Measurements from ENCODE around the gene VN1R2.
"Not testable (repeated sequence)": the region's sequence is repeated elsewhere in the genome, so short reads cannot be mapped to it uniquely, and the experiment has no call there.

The VN1R2 gene

GRCh38 chr19:53254411-53255341 lies 3.4 kb upstream of the VN1R2 start, which contains the start of gene ZNF677:
ZNF677 (minus strand) TSS chr19:53254873; CDS start chr19:53251550, 3,323 bp downstream.
- TF ChIP-seq, protein P1, sequence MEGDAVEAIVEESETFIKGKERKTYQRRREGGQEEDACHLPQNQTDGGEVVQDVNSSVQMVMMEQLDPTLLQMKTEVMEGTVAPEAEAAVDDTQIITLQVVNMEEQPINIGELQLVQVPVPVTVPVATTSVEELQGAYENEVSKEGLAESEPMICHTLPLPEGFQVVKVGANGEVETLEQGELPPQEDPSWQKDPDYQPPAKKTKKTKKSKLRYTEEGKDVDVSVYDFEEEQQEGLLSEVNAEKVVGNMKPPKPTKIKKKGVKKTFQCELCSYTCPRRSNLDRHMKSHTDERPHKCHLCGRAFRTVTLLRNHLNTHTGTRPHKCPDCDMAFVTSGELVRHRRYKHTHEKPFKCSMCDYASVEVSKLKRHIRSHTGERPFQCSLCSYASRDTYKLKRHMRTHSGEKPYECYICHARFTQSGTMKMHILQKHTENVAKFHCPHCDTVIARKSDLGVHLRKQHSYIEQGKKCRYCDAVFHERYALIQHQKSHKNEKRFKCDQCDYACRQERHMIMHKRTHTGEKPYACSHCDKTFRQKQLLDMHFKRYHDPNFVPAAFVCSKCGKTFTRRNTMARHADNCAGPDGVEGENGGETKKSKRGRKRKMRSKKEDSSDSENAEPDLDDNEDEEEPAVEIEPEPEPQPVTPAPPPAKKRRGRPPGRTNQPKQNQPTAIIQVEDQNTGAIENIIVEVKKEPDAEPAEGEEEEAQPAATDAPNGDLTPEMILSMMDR (IDR thresholded peaks at IDR 0.05; ENCODE audit: low read depth, low read length, missing control alignments) = no peak
- peak; percentile 16 for DNase-seq (ENCODE audit: low read depth)
- peak within 1 kb of the TSS; percentile 68 for H3K4me3 ChIP-seq (ENCODE audit: low read depth, low read length)
- in situ Hi-C loops (cut with HindIII; ENCODE audit: low sequenced_read_pairs) = no loop called here

GRCh38 chr19:53267623-53268022 lies 9.5 kb downstream of the VN1R2 start, which contains the start of gene VN1R4:
VN1R4 (minus strand) TSS chr19:53267723; CDS start chr19:53267665, 58 bp downstream.
- DNase-seq (ENCODE audit: low read depth); H3K4me3 ChIP-seq (ENCODE audit: low read depth, low read length); in situ Hi-C loops (cut with HindIII; ENCODE audit: low sequenced_read_pairs): not testable (repeated sequence)

DNA sequence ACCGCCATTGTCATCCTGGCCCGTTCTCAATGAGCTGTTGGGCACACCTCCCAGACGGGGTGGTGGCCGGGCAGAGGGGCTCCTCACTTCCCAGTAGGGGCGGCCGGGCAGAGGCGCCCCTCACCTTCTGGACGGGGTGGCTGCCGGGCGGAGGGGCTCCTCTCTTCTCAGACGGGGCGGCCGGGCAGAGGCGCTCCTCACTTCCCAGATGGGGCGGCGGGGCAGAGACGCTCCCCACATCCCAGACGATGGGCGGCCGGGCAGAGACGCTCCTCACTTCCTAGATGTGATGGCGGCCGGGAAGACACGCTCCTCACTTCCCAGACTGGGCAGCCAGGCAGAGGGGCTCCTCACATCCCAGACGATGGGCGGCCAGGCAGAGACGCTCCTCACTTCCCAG lies 11.8 kb downstream of the VN1R2 start:
- H3K4me3 ChIP-seq (ENCODE audit: low read depth, low read length); in situ Hi-C loops (cut with HindIII; ENCODE audit: low sequenced_read_pairs); DNase-seq (ENCODE audit: low read depth): not testable (repeated sequence)

GRCh38 chr19:53272044-53272443 lies 14.0 kb downstream of the VN1R2 start:
- H3K4me3 ChIP-seq (ENCODE audit: low read depth, low read length) = no peak overlapping the region
- no peak for DNase-seq (ENCODE audit: low read depth)
- TF ChIP-seq, protein P1 (IDR thresholded peaks at IDR 0.05; ENCODE audit: low read depth, low read length, missing control alignments) = no peak
- in situ Hi-C loops (cut with HindIII; ENCODE audit: low sequenced_read_pairs) = no loop called here

DNA sequence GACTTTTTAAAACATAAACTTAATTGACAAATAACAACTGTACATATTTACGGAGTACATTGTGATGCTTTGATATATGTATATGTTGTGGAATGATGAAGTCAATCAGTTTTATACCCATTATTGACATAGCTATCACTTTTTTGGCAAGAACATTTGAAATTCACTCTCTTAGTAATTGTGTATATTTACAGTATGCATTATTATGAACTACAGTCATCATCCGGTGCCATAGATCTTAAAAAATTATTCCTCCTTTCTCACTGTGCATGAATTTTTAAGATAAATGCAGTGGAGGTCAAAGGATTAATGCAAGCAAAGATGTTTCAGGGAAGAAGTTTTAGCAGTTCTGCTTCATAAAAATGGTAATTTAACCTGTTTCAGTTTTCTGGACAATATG lies 17.4 kb downstream of the VN1R2 start:
- TF ChIP-seq, protein P1 (IDR thresholded peaks at IDR 0.05; ENCODE audit: low read depth, low read length, missing control alignments) = no peak
- in situ Hi-C loops (cut with HindIII; ENCODE audit: low sequenced_read_pairs) = no loop called here
- DNase-seq (ENCODE audit: low read depth) = no peak
- H3K4me3 ChIP-seq (ENCODE audit: low read depth, low read length) = no peak overlapping the region

DNA sequence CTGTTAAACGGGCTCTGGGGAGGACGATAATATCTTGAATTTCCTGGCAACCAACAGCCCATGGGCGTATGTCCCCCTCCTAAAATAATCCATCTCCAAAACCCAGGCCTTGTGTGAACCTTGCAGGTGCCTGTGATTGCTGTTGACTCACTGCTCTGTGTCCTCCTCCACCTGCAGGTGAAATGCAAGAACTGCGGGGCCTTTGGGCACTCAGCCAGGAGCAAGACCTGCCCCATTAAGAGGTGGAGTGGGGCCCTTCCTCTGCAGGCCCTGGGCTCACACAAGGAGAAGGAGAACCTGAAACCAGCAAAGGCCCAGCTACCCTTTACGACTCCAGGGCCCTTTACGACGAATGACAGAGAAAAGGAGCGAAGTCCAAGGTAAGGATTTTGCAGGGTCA lies 23.9 kb downstream of the VN1R2 start:
- in situ Hi-C loops (cut with HindIII; ENCODE audit: low sequenced_read_pairs); H3K4me3 ChIP-seq (ENCODE audit: low read depth, low read length); DNase-seq (ENCODE audit: low read depth): not testable (repeated sequence)

DNA sequence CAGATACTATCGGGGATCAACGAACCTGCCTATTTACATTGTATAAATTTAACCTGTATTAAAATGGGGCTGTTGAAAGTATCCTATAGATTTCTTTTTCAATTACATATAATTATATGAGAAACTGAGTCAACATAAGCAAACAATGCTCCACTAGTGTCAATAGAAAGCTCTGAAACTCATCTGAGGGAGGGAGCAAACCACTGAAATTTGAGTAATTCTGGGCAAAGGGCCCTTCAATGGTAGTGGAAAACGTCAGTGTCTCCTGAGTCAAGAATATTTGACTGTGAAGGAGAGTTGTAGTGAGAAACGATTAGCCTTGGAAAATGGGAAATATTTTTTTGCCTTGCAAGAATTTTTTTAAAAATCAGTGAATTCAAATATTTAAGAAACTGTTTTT lies 27.0 kb downstream of the VN1R2 start:
- TF ChIP-seq, protein P1 (IDR thresholded peaks at IDR 0.05; ENCODE audit: low read depth, low read length, missing control alignments) = no peak
- DNase-seq (ENCODE audit: low read depth) = no peak
- in situ Hi-C loops (cut with HindIII; ENCODE audit: low sequenced_read_pairs) = no loop called here
- H3K4me3 ChIP-seq (ENCODE audit: low read depth, low read length) = no peak overlapping the region

DNA sequence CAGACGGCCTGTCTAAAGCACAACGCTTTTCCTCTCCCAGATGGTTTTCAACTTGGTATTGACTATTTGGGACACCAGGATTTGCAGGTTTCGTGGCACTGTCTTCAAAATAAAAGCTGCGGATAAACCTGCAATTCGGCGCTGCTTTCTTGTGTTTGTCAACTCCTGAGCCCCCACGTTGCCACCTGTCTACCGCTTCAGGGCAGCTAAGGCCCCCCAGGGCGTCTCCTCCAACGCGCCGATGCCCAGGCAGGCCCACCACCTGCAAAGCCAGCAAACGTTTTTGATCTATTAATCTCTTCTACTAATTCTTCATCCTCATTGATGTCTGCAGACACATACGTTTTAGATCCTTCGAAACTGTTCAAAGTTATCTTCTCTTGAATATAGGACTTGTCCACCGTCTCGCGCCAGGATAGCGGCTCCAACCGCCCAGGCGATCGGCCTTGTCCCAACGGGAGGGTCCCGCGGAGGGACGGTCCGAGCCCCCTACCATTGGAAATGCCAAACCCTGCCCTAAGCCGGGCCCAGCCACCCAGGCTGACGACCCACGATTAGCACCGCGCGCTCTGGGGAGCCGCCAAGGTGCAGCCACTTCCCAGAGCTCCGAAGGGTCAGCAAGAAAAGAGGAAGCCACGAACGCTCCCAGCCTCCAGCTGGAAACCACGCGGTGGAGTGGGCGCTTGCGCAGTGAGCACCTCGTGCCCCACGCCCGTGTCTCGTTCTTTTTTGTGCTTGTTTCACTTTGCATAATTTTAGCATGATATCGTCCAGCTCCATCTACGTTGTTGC lies 32.9 kb downstream of the VN1R2 start:
- TF ChIP-seq, protein P1 (IDR thresholded peaks at IDR 0.05; ENCODE audit: low read depth, low read length, missing control alignments) = no peak
- in situ Hi-C loops (cut with HindIII; ENCODE audit: low sequenced_read_pairs) = no loop called here
- DNase-seq (ENCODE audit: low read depth) = no peak

More for the DNA sequence above, 32.9 kb downstream of the VN1R2 start:
- H3K4me3 ChIP-seq (ENCODE audit: low read depth, low read length) = no peak overlapping the region
